GM12892 (cell line): Measurements from ENCODE around the gene LZTS2.

Experiments
- POLR2A ChIP-seq: IDR thresholded peaks from 2 replicates; pipeline ENCODE4 v1.6.1; 2011; ENCODE audit warnings: low read depth, low read length, control low read depth
- TAF1 ChIP-seq: IDR thresholded peaks from 2 replicates; pipeline ENCODE4 v1.6.1; 2011; ENCODE audit warnings: low read depth, mild to moderate bottlenecking, control low read depth, low read length, borderline replicate concordance

- TF ChIP-seq POLR2A = no peak
- TF ChIP-seq TAF1 = no peak
These were observed 47.7 kb downstream of the LZTS2 start for GRCh38 chr10:101047268-101047667.
